HG03521 (cell line): ENCODE data around the gene OSBPL10.
"Not testable (repeated sequence)": the region's sequence is repeated elsewhere in the genome, so short reads cannot be mapped to it uniquely, and the experiment has no call there.

ENCODE experiments used
- ATAC-seq: cut with Tn5 transposase; IDR thresholded peaks from one replicate; pipeline ENCODE4 v1.9.1; 2021; ENCODE audit warnings: mild to moderate bottlenecking, moderate library complexity; ENCODE audit not compliant: unreplicated experiment

OSBPL10 gene

GRCh38 chr3:31892916-31893573 lies 88.0 kb downstream of the OSBPL10 start:
- no peak for ATAC-seq

- no peak for ATAC-seq
Measured at GRCh38 chr3:31892500-31892899, 88.6 kb downstream of the OSBPL10 start.

GRCh38 chr3:31891876-31892455 lies 89.1 kb downstream of the OSBPL10 start:
- ATAC-seq: no peak

- ATAC-seq: no peak
Measured at GRCh38 chr3:31890742-31891469, 90.2 kb downstream of the OSBPL10 start.

GRCh38 chr3:31890007-31890406 lies 91.1 kb downstream of the OSBPL10 start:
- no peak for ATAC-seq

GRCh38 chr3:31885235-31885634 lies 95.8 kb downstream of the OSBPL10 start:
- no peak for ATAC-seq

GRCh38 chr3:31884251-31884650 lies 96.8 kb downstream of the OSBPL10 start:
- no peak for ATAC-seq

- ATAC-seq: no peak
Measured at GRCh38 chr3:31882895-31883294, 98.2 kb downstream of the OSBPL10 start.

- ATAC-seq: no peak
Measured at GRCh38 chr3:31882431-31882830, 98.6 kb downstream of the OSBPL10 start.

GRCh38 chr3:31880482-31881078 lies 100.5 kb downstream of the OSBPL10 start:
- no peak for ATAC-seq

- no peak for ATAC-seq
Measured at GRCh38 chr3:31880020-31880419, 101.0 kb downstream of the OSBPL10 start.

- ATAC-seq: no peak
Measured at GRCh38 chr3:31879365-31879764, 101.7 kb downstream of the OSBPL10 start.

DNA sequence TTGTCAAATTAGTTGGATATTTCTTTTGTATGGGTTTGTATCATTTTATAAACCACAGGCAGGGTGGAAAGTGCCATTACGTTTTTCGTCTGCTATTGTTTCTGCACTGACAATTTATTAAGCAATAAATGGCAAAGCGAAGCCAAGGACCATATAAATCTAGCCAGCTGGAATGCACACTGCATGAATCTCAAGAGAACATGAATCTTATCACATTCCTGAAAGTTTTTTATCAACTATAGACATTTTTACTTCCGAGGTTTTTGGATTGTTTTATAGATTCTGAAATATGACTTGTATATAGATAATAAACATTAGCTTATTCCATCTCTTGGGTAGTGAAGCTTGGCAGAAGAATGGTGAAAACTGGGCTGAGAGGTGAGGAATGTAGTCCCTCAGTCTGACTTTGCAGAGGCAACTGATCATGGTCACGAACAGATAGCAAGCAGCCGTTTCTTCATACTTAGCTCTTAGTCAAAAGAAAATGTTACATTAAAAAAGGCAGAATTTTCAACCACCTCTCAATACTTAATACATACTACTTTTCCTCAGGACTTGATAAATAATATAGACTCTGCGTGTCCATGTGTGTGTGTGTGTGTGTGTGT lies 102.7 kb downstream of the OSBPL10 start:
- no peak for ATAC-seq

GRCh38 chr3:31876331-31876730 lies 104.7 kb downstream of the OSBPL10 start:
- ATAC-seq: no peak

DNA sequence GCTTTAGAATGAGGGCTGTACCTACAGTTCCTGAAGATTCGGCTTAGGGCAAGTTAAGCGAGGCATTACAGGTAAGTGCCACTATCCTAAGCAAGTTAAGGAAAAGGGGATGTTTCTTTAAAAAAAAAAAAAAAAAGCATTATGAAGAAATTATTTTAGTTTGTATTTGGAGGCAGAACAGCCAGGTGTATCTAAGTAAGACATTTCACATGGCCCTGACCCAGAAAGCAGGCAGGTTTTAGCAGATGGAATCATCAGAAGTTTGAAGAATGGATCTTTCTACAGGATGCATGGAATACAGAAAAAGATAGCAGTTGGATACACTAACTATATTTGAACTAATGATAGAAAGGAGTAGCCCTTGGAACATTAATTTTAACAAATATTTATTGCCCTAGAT lies 105.6 kb downstream of the OSBPL10 start:
- ATAC-seq: no peak

- ATAC-seq: no peak
Measured at GRCh38 chr3:31873254-31873820, 107.7 kb downstream of the OSBPL10 start.

DNA sequence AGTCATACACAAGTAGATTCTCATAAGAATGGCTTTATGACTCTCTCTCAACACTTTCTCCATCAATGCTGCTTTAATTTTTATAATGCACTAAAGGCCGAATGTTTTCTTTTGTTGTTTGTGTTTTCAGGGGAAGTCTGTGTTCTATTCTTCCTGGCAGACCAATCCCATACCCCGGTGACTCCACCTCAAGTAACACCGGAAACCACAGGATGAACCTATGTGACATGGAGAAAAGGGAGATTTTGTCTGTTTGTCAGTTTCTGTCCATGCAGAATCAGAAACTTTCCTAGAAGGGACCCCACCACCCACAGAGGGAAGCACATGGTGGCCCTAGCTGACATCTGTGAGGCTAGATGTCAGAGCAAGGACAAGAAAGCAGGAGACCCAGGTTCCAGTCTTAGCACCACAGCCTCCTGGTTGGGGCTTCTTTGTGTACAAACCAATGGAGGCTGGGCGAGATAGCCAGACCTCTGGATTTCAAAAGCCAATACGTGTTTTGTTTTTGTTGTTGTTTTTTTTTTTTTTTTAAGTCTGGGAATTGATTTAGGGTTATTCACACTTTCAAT lies 109.0 kb downstream of the OSBPL10 start:
- no peak for ATAC-seq

- ATAC-seq: not testable (repeated sequence)
Measured at GRCh38 chr3:31870111-31870510, 111.0 kb downstream of the OSBPL10 start.

DNA sequence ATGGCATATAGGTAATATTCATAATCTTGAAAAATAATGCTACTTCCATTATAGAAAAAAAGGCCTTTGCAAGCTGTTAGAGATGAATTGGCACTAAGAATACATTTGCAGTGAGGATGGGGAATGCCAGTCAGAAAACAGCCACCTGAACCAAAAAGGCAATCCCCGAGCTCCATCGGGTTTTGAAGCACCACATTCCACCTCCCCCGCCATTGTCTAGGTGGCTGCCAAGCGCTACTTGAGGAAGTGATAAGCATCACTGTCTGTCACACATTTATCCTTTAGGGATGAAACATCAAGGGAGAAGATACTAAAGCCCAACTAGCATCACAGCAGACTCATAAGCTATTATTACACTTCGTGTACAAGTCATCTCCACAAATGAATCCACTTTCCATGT lies 112.8 kb downstream of the OSBPL10 start:
- no peak for ATAC-seq

DNA sequence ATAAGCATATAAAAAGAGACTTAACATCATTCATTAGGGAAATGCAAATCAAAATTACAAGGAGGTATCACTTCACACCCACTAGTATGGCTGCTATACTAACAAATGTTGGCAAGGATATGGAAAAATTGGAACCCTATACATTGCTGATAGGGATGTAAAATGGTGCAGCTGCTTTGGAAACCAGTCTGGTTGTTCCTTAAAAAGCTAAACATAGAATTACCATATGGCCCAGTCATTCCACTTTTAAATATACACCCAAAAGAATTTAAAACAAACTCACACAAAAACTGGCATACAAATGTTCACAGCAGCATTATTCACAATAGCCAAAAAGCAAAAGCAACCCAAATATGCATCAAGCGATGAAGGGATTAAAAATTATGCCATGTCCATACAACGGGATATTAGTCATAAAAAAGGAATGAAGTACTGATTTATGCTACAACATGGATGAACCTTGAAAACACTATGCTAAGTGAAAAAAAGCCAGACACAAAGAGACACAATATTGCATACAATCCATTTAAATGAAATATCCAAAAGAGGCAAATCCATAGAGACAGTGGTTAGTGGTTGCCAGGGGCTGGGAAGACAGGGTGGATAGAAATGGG lies 118.3 kb downstream of the OSBPL10 start:
- no peak for ATAC-seq
